ENCODE results near the gene CA9.

GRCh38 chr9:35639631-35640030 is 34.1 kb upstream of the CA9 start:
- TF ChIP-seq CTCF (IDR thresholded peaks at IDR 0.05): no peak
- no peak for TF ChIP-seq EP300 (IDR thresholded peaks at IDR 0.05)
- TF ChIP-seq POLR2A (IDR thresholded peaks at IDR 0.05): no peak
- TF ChIP-seq POLR2AphosphoS5 (IDR thresholded peaks at IDR 0.05): no peak
